DND-41 (cell line): ENCODE measurements around the gene PKDCC.

Experiments
- ATAC-seq: fragments of 200-7000 bp; cut with Tn5 transposase; 3 replicates; pipeline ENCODE4 v1.9.1; 2021; ENCODE audit warnings: low read depth; ENCODE audit not compliant: insufficient read depth
- DNase-seq: peaks from one replicate; pipeline ENCODE4 v3.0.0-alpha.2; 2020
- H2AFZ ChIP-seq: 2 replicates; pipeline ENCODE4 v1.6.0; 2012; ENCODE audit warnings: low read depth, low read length
- H3K27ac ChIP-seq: 2 replicates; pipeline ENCODE4 v1.5.1; 2012; ENCODE audit warnings: low read length, inconsistent platforms
- H3K27me3 ChIP-seq: fragments of 200-600 bp; sonication (generic); 2 replicates; pipeline ENCODE4 v1.6.0; 2012; ENCODE audit warnings: low read length, mild to moderate bottlenecking, inconsistent platforms; ENCODE audit not compliant: insufficient read depth, poor library complexity
- H3K36me3 ChIP-seq: 2 replicates; pipeline ENCODE4 v1.5.1; 2012; ENCODE audit warnings: low read length, inconsistent platforms; ENCODE audit not compliant: insufficient read depth
- H3K4me1 ChIP-seq: 2 replicates; pipeline ENCODE4 v1.5.1; 2012; ENCODE audit warnings: mild to moderate bottlenecking, low read length; ENCODE audit not compliant: insufficient read depth
- H3K4me2 ChIP-seq: 2 replicates; pipeline ENCODE4 v1.6.0; 2012; ENCODE audit warnings: mild to moderate bottlenecking, moderate library complexity, low read length, inconsistent platforms; ENCODE audit not compliant: insufficient read depth
- H3K4me3 ChIP-seq, 2 experiments: fragments of 200-600 bp in 1 of 2; shearing (Covaris generic) in 1 of 2; 2 replicates each; pipeline ENCODE4 v1.5.1; 2012 to 2016; ENCODE audit warnings: inconsistent platforms in 2 of 2, low read length in 2 of 2, mild to moderate bottlenecking in 2 of 2, low read depth in 1 of 2, moderate library complexity in 1 of 2
- H3K79me2 ChIP-seq: 2 replicates; pipeline ENCODE4 v1.6.0; 2012; ENCODE audit warnings: low read length, inconsistent platforms; ENCODE audit not compliant: insufficient read depth
- H3K9ac ChIP-seq: 2 replicates; pipeline ENCODE4 v1.6.0; 2012; ENCODE audit warnings: low read depth, mild to moderate bottlenecking, inconsistent platforms, low read length, moderate library complexity
- H3K9me3 ChIP-seq: 2 replicates; pipeline ENCODE4 v1.5.1; 2012; ENCODE audit warnings: low read length, moderate library complexity, mild to moderate bottlenecking, inconsistent platforms; ENCODE audit not compliant: insufficient read depth, severe bottlenecking
- H4K20me1 ChIP-seq: 2 replicates; pipeline ENCODE4 v1.6.0; 2012; ENCODE audit warnings: low read length; ENCODE audit not compliant: insufficient read depth
- EZH2 ChIP-seq: IDR thresholded peaks from 3 replicates; pipeline ENCODE4 v1.6.1; 2012; ENCODE audit warnings: borderline replicate concordance, low read depth, mild to moderate bottlenecking, moderate library complexity, low read length, inconsistent platforms; ENCODE audit not compliant: severe bottlenecking
- TF ChIP-seq, protein P1 (sequence below): IDR thresholded peaks from 2 replicates; pipeline ENCODE4 v1.5.1; 2012; ENCODE audit warnings: borderline replicate concordance, low read length, moderate library complexity, mild to moderate bottlenecking; ENCODE audit not compliant: poor library complexity, severe bottlenecking; ENCODE audit errors: extremely low read depth

The PKDCC gene

DNA sequence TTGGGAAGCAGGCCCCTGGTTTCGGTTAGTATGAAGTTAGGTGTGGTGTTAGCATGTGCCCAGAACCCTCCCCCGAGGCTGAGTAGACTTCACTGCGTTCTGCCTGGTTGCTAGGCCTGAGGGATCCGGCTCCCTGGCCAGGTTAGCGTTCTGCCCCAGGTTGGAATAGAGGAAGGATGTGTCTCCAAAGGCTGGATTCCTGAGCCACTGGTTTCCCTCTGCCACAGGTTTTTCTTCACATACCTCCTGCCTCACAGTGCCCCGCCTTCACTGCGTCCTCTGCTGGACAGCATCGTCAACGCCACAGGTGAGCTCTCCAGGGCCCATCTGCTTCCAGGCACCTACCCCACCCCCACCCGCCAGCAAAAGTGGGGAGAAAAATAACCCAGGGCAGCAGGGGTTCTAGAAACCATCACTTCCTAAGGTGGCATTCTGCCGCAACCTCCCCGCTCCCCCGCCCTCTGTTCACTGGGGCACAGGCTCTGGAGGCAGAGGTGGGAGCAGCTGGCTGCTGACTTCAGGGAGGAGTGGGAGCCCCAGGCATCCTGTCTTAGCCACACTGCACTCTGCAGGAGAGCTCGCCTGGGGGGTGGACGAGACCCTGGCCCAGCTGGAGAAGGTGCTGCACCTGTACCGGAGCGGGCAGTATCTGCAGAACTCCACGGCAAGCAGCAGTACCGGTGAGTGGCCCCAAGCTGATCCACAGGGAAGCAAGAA, 7.1 kb downstream of the PKDCC start:
- H3K9me3 ChIP-seq = no peaks in the 10 kb centered on the region
- TF ChIP-seq, protein P1, sequence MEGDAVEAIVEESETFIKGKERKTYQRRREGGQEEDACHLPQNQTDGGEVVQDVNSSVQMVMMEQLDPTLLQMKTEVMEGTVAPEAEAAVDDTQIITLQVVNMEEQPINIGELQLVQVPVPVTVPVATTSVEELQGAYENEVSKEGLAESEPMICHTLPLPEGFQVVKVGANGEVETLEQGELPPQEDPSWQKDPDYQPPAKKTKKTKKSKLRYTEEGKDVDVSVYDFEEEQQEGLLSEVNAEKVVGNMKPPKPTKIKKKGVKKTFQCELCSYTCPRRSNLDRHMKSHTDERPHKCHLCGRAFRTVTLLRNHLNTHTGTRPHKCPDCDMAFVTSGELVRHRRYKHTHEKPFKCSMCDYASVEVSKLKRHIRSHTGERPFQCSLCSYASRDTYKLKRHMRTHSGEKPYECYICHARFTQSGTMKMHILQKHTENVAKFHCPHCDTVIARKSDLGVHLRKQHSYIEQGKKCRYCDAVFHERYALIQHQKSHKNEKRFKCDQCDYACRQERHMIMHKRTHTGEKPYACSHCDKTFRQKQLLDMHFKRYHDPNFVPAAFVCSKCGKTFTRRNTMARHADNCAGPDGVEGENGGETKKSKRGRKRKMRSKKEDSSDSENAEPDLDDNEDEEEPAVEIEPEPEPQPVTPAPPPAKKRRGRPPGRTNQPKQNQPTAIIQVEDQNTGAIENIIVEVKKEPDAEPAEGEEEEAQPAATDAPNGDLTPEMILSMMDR = no peak
- TF ChIP-seq EZH2 = no peak
- DNase-seq (no peak), ATAC-seq (no peak)
- H3K4me1 ChIP-seq = no peaks in the 10 kb centered on the region
- no peak overlapping the region for H3K9ac ChIP-seq
- no peaks in the 10 kb centered on the region for H4K20me1 ChIP-seq
- no peak overlapping the region for H3K4me2 ChIP-seq
- no peak overlapping the region for H3K4me3 ChIP-seq
- H3K36me3 ChIP-seq = no peaks in the 10 kb centered on the region
- no peaks in the 10 kb centered on the region for H3K79me2 ChIP-seq
- peaks cover 35% of the 10 kb centered on the region for H3K27me3 ChIP-seq
- no peak overlapping the region for H3K27ac ChIP-seq
- H2AFZ ChIP-seq = no peak overlapping the region

DNA sequence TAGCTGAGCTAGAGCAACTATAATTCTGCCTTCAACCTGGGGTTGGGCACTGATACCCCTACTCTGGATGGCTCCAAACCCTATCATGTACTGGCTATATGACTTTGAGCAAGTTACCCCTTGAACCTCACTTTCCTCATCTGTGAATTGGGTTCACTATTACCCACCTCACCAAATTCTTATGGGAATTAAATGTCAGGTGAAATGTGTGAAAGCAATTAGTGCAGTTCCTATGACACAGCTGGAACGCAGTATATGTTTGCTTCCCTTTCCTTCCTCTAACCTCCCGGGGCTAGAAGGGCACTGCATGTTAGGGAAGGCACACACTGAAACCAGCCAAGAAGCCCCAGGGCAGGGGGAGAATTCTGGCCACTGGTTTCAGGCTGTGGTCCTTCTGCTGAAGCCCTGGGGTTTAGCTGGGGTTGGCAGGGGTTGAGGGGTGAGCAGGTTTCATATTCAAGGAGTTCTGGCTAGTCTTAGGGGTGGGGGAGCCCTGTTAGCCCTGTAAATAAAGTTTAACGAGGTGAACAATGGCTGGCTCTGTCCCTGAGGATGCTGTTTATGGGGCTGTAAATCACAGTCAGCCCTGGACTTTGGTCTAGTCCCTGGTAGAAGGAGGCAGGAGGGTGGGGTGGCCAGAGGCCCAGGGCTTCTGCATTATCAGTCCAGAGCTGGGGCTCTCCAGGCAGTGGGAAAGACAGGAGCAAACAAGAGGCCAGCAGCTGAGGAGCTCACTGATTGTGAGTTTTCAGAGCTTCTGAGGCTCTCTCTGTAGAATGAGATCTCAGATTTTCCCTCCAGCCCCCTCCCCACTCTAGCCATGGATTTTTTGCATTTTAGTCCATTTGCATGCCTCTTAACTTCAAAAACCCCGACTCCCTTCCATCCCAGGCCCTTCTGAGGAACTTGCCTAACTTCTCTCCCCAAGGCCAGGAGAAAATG, 8.0 kb downstream of the PKDCC start:
- Histone ChIP-seq H3K79me2 (no peaks in the 10 kb centered on the region), H3K9me3 (no peaks in the 10 kb centered on the region), H2AFZ (no peak overlapping the region), H3K4me2 (no peak overlapping the region), H3K27ac (no peak overlapping the region), H3K4me1 (no peaks in the 10 kb centered on the region), H4K20me1 (no peaks in the 10 kb centered on the region), H3K9ac (no peak overlapping the region), H3K27me3 (peaks cover 35% of the 10 kb centered on the region), H3K36me3 (no peaks in the 10 kb centered on the region), H3K4me3 (no peak overlapping the region)
- DNase-seq = no peak
- TF ChIP-seq, protein P1 = no peak
- TF ChIP-seq EZH2 = no peak
- ATAC-seq = no peak

DNA sequence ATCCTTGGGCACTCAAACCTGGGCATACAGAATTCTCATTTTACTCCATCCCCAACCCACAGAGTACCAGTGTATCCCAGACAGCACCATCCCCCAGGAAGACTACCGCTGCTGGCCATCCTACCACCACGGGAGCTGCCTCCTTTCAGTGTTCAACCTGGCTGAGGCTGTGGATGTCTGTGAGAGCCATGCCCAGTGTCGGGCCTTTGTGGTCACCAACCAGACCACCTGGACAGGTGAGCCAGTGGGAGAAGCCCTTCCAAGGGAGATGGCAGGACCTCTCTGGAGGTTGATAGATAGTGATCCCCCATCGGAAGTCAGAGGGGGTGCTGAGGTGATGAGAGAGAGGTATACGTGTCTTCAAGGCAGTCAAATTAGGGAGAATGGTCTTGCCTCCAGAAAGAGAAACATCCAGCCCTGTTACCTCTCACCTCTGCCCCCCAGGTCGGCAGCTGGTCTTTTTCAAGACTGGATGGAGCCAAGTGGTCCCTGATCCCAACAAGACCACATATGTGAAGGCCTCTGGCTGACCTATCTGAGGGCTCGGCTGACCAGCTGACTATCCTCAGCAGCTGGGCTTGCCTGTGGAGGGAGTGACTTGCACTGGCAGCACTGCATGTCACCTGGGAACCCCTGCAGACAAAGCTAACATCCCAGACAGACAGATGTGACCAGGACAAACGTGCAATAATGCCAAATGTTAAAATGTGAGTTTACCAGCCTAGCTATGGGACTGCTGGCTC, 9.5 kb downstream of the PKDCC start:
- H3K4me1 ChIP-seq = no peaks in the 10 kb centered on the region
- H3K9me3 ChIP-seq = no peaks in the 10 kb centered on the region
- TF ChIP-seq, protein P1 = no peak
- TF ChIP-seq EZH2 = no peak
- no peak for ATAC-seq
- H3K27me3 ChIP-seq = peaks cover 36% of the 10 kb centered on the region
- no peak overlapping the region for H3K4me2 ChIP-seq
- no peak overlapping the region for H3K4me3 ChIP-seq
- H3K9ac ChIP-seq = no peak overlapping the region
- H4K20me1 ChIP-seq = no peaks in the 10 kb centered on the region
- H3K27ac ChIP-seq = no peak overlapping the region
- no peak overlapping the region for H2AFZ ChIP-seq
- no peaks in the 10 kb centered on the region for H3K36me3 ChIP-seq
- no peak for DNase-seq
- H3K79me2 ChIP-seq = no peaks in the 10 kb centered on the region
